ENCODE measurements around the gene BRINP3. TPM values are rescaled to one million over a fixed set of nuclear protein-coding genes. Genes with fewer than 3 reads are reported as not detected.

BRINP3 gene
- polyA plus RNA-seq, 2 donors: 0.10 to 0.11 TPM

DNA sequence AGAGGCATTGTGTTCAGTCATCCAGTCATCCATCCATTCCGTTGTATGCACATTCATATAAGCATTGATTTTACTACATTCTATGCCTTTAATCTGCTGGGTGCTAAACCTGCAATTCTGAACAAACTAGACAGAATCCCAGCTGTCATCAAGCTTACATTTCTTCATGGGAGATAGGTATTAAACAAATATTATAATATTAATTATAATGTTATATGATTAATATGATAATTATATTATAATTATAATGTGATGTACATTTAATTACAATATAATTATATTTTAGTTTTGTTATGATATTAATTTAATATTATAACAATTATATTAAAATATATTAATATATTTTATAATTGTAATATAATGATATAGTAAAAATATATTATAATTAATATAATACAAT is 112.4 kb downstream of the BRINP3 start:
- no peaks in the 10 kb centered on the region for H3K36me3 ChIP-seq (ENCODE audit: control insufficient read depth in 2 of 2, insufficient read depth in 2 of 2, low read length in 1 of 2)
- no peak overlapping the region for H3K27ac ChIP-seq (ENCODE audit: low read depth in 2 of 2, low read length in 1 of 2)
- 88 to 90% methylated on average over 1 of the region's 1 CpG for WGBS, 2 donors
- H3K9me3 ChIP-seq (ENCODE audit: control insufficient read depth in 2 of 2, insufficient read depth in 1 of 2, low read depth in 1 of 2, low read length in 1 of 2): peaks cover 6 to 7% of the 10 kb centered on the region in 2 donors
- H3K27me3 ChIP-seq (ENCODE audit: control insufficient read depth in 1 of 2, insufficient read depth in 2 of 2, low read length in 2 of 2): no peaks in the 10 kb centered on the region
- no peaks in the 10 kb centered on the region for H3K4me1 ChIP-seq (ENCODE audit: control insufficient read depth in 2 of 2, insufficient read depth in 2 of 2, low read length in 1 of 2)
- H3K4me3 ChIP-seq (ENCODE audit: low read depth in 1 of 2, low read length in 2 of 2): no peak overlapping the region

DNA sequence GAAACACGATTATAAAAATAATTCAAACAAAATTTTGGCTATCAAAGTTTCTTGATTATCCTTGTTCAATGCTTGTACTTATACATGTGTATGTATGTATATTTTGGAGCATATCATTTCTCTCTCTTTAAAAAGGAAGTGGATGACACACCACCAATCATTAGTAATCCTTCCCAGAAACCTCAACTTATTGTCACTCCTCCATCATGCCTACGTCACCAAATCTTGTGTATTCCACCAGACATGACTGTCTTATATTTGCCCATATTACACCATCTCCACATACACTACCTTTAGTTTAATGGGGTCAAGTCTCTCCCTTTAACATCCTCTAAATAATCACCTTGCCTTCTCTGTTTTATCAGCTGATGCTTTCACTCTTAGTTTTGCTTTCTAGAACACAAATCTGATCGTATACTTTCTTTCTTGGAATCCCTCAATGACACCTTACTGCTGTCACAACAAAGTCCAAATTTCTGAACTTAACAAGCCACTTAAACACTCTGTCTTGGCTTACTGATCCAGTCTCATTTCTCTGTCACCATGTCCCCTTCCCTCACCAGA is 124.0 kb downstream of the BRINP3 start:
- H3K36me3 ChIP-seq (ENCODE audit: control insufficient read depth in 2 of 2, insufficient read depth in 2 of 2, low read length in 1 of 2): no peaks in the 10 kb centered on the region
- 58 to 67% methylated on average over 3 of the region's 3 CpGs for WGBS, 2 donors
- H3K9me3 ChIP-seq (ENCODE audit: control insufficient read depth in 2 of 2, insufficient read depth in 1 of 2, low read depth in 1 of 2, low read length in 1 of 2): no peaks in the 10 kb centered on the region
- H3K27me3 ChIP-seq (ENCODE audit: control insufficient read depth in 1 of 2, insufficient read depth in 2 of 2, low read length in 2 of 2): no peaks in the 10 kb centered on the region
- H3K27ac ChIP-seq (ENCODE audit: low read depth in 2 of 2, low read length in 1 of 2): no peak overlapping the region
- H3K4me1 ChIP-seq (ENCODE audit: control insufficient read depth in 2 of 2, insufficient read depth in 2 of 2, low read length in 1 of 2): no peaks in the 10 kb centered on the region
- H3K4me3 ChIP-seq (ENCODE audit: low read depth in 1 of 2, low read length in 2 of 2): no peak overlapping the region

DNA sequence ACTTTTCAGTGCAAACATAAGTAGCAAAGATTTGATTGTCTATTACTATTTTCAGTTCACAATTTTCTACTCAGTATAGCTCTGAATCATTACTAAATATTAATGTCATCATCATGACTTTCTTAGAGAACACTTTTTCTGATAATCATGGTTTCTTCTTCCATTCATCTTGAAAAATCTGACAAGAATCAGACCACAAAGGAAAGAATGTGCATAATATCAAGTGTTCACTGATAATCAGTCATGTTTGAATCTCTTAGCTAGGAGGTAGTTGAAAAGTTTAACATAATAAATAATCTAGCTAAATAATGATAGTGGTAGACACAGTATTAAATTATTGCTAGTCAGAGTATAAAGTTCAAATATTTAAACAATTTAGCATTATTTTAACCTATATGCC is 133.2 kb downstream of the BRINP3 start:
- H3K36me3 ChIP-seq (ENCODE audit: control insufficient read depth in 2 of 2, insufficient read depth in 2 of 2, low read length in 1 of 2): no peaks in the 10 kb centered on the region
- no peaks in the 10 kb centered on the region for H3K27me3 ChIP-seq (ENCODE audit: control insufficient read depth in 1 of 2, insufficient read depth in 2 of 2, low read length in 2 of 2)
- no peak overlapping the region for H3K27ac ChIP-seq (ENCODE audit: low read depth in 2 of 2, low read length in 1 of 2)
- H3K4me1 ChIP-seq (ENCODE audit: control insufficient read depth in 2 of 2, insufficient read depth in 2 of 2, low read length in 1 of 2): no peaks in the 10 kb centered on the region
- H3K9me3 ChIP-seq (ENCODE audit: control insufficient read depth in 2 of 2, insufficient read depth in 1 of 2, low read depth in 1 of 2, low read length in 1 of 2): no peaks in the 10 kb centered on the region
- H3K4me3 ChIP-seq (ENCODE audit: low read depth in 1 of 2, low read length in 2 of 2): no peak overlapping the region

- H3K27ac ChIP-seq (ENCODE audit: low read depth in 2 of 2, low read length in 1 of 2): no peak overlapping the region
- no peak overlapping the region for H3K4me3 ChIP-seq (ENCODE audit: low read depth in 1 of 2, low read length in 2 of 2)
- no peaks in the 10 kb centered on the region for H3K4me1 ChIP-seq (ENCODE audit: control insufficient read depth in 2 of 2, insufficient read depth in 2 of 2, low read length in 1 of 2)
- H3K27me3 ChIP-seq (ENCODE audit: control insufficient read depth in 1 of 2, insufficient read depth in 2 of 2, low read length in 2 of 2): no peaks in the 10 kb centered on the region
- no peaks in the 10 kb centered on the region for H3K9me3 ChIP-seq (ENCODE audit: control insufficient read depth in 2 of 2, insufficient read depth in 1 of 2, low read depth in 1 of 2, low read length in 1 of 2)
- no peaks in the 10 kb centered on the region for H3K36me3 ChIP-seq (ENCODE audit: control insufficient read depth in 2 of 2, insufficient read depth in 2 of 2, low read length in 1 of 2)
These were observed 138.8 kb downstream of the BRINP3 start for GRCh38 chr1:190338829-190339228.

DNA sequence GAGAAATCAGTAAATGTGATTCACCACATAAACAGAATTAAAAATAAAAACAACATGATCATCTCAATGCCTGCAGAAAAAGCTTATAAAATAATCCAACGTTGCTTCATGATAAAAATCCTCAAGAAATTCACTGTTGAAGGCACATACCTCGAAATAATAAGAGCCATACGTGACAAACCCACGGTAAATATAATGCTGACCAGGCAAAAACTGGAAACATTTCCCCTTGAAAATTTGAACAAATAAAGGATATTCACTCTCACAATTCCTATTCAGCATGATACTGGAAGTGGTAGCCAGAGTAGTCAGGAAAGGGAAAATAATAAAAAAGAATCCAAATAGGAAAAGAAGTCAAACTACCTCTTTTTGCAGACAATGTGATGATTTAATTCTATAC is 148.8 kb downstream of the BRINP3 start:
- H3K4me3 ChIP-seq (ENCODE audit: low read depth in 1 of 2, low read length in 2 of 2): no peak overlapping the region
- H3K4me1 ChIP-seq (ENCODE audit: control insufficient read depth in 2 of 2, insufficient read depth in 2 of 2, low read length in 1 of 2): no peaks in the 10 kb centered on the region
- H3K27me3 ChIP-seq (ENCODE audit: control insufficient read depth in 1 of 2, insufficient read depth in 2 of 2, low read length in 2 of 2): no peaks in the 10 kb centered on the region
- 62 to 78% methylated on average over 4 of the region's 4 CpGs for WGBS, 2 donors
- H3K36me3 ChIP-seq (ENCODE audit: control insufficient read depth in 2 of 2, insufficient read depth in 2 of 2, low read length in 1 of 2): no peaks in the 10 kb centered on the region
- H3K27ac ChIP-seq (ENCODE audit: low read depth in 2 of 2, low read length in 1 of 2): no peak overlapping the region
- H3K9me3 ChIP-seq (ENCODE audit: control insufficient read depth in 2 of 2, insufficient read depth in 1 of 2, low read depth in 1 of 2, low read length in 1 of 2): no peaks in the 10 kb centered on the region

GRCh38 chr1:190328361-190328760 is 149.3 kb downstream of the BRINP3 start:
- Histone ChIP-seq H3K27ac (ENCODE audit: low read depth in 2 of 2, low read length in 1 of 2) (no peak overlapping the region), H3K9me3 (ENCODE audit: control insufficient read depth in 2 of 2, insufficient read depth in 1 of 2, low read depth in 1 of 2, low read length in 1 of 2) (no peaks in the 10 kb centered on the region), H3K4me3 (ENCODE audit: low read depth in 1 of 2, low read length in 2 of 2) (no peak overlapping the region), H3K4me1 (ENCODE audit: control insufficient read depth in 2 of 2, insufficient read depth in 2 of 2, low read length in 1 of 2) (no peaks in the 10 kb centered on the region), H3K36me3 (ENCODE audit: control insufficient read depth in 2 of 2, insufficient read depth in 2 of 2, low read length in 1 of 2) (no peaks in the 10 kb centered on the region), H3K27me3 (ENCODE audit: control insufficient read depth in 1 of 2, insufficient read depth in 2 of 2, low read length in 2 of 2) (no peaks in the 10 kb centered on the region)

- H3K4me3 ChIP-seq (ENCODE audit: low read depth in 1 of 2, low read length in 2 of 2): no peak overlapping the region
- H3K36me3 ChIP-seq (ENCODE audit: control insufficient read depth in 2 of 2, insufficient read depth in 2 of 2, low read length in 1 of 2): no peaks in the 10 kb centered on the region
- H3K9me3 ChIP-seq (ENCODE audit: control insufficient read depth in 2 of 2, insufficient read depth in 1 of 2, low read depth in 1 of 2, low read length in 1 of 2): no peaks in the 10 kb centered on the region
- H3K27ac ChIP-seq (ENCODE audit: low read depth in 2 of 2, low read length in 1 of 2): no peak overlapping the region
- H3K4me1 ChIP-seq (ENCODE audit: control insufficient read depth in 2 of 2, insufficient read depth in 2 of 2, low read length in 1 of 2): no peaks in the 10 kb centered on the region
- WGBS, 2 donors: 85 to 91% methylated on average over 3 of the region's 3 CpGs
- no peaks in the 10 kb centered on the region for H3K27me3 ChIP-seq (ENCODE audit: control insufficient read depth in 1 of 2, insufficient read depth in 2 of 2, low read length in 2 of 2)
These were observed 150.4 kb downstream of the BRINP3 start for GRCh38 chr1:190327271-190327670.

- whole genome bisulfite sequencing, 2 donors: 80 to 91% methylated on average over 2 of the region's 2 CpGs
- Histone ChIP-seq H3K4me1 (ENCODE audit: control insufficient read depth in 2 of 2, insufficient read depth in 2 of 2, low read length in 1 of 2) (no peaks in the 10 kb centered on the region), H3K27ac (ENCODE audit: low read depth in 2 of 2, low read length in 1 of 2) (no peak overlapping the region), H3K36me3 (ENCODE audit: control insufficient read depth in 2 of 2, insufficient read depth in 2 of 2, low read length in 1 of 2) (no peaks in the 10 kb centered on the region), H3K9me3 (ENCODE audit: control insufficient read depth in 2 of 2, insufficient read depth in 1 of 2, low read depth in 1 of 2, low read length in 1 of 2) (no peaks in the 10 kb centered on the region), H3K27me3 (ENCODE audit: control insufficient read depth in 1 of 2, insufficient read depth in 2 of 2, low read length in 2 of 2) (no peaks in the 10 kb centered on the region), H3K4me3 (ENCODE audit: low read depth in 1 of 2, low read length in 2 of 2) (no peak overlapping the region)
These were observed 154.1 kb downstream of the BRINP3 start for GRCh38 chr1:190323530-190323929.

GRCh38 chr1:190322274-190322673 is 155.4 kb downstream of the BRINP3 start:
- Histone ChIP-seq H3K27ac (ENCODE audit: low read depth in 2 of 2, low read length in 1 of 2) (no peak overlapping the region), H3K36me3 (ENCODE audit: control insufficient read depth in 2 of 2, insufficient read depth in 2 of 2, low read length in 1 of 2) (no peaks in the 10 kb centered on the region), H3K4me1 (ENCODE audit: control insufficient read depth in 2 of 2, insufficient read depth in 2 of 2, low read length in 1 of 2) (no peaks in the 10 kb centered on the region), H3K4me3 (ENCODE audit: low read depth in 1 of 2, low read length in 2 of 2) (no peak overlapping the region), H3K9me3 (ENCODE audit: control insufficient read depth in 2 of 2, insufficient read depth in 1 of 2, low read depth in 1 of 2, low read length in 1 of 2) (no peaks in the 10 kb centered on the region), H3K27me3 (ENCODE audit: control insufficient read depth in 1 of 2, insufficient read depth in 2 of 2, low read length in 2 of 2) (no peaks in the 10 kb centered on the region)
- WGBS, 2 donors: 87 to 91% methylated on average over 6 of the region's 6 CpGs

DNA sequence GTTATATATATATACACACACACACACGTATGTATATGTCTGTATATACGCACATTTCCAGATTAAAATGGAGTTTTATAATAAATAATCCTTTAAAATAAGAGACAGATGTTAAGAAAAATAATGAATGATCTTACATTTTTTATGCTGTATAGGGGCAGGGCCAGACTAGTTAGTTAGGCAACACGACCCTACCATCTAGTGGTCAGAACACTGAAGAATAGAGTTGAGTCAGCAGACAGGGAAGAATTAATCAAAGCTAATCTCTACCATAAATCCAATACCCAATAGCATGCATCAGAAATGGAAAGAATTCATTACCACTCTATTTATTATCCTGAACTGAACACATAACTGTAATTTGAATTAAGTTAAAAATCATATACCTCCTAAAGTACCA is 156.7 kb downstream of the BRINP3 start:
- H3K36me3 ChIP-seq (ENCODE audit: control insufficient read depth in 2 of 2, insufficient read depth in 2 of 2, low read length in 1 of 2): no peaks in the 10 kb centered on the region
- no peak overlapping the region for H3K4me3 ChIP-seq (ENCODE audit: low read depth in 1 of 2, low read length in 2 of 2)
- no peaks in the 10 kb centered on the region for H3K27me3 ChIP-seq (ENCODE audit: control insufficient read depth in 1 of 2, insufficient read depth in 2 of 2, low read length in 2 of 2)
- H3K4me1 ChIP-seq (ENCODE audit: control insufficient read depth in 2 of 2, insufficient read depth in 2 of 2, low read length in 1 of 2): no peaks in the 10 kb centered on the region
- no peaks in the 10 kb centered on the region for H3K9me3 ChIP-seq (ENCODE audit: control insufficient read depth in 2 of 2, insufficient read depth in 1 of 2, low read depth in 1 of 2, low read length in 1 of 2)
- WGBS, 2 donors: 61 to 65% methylated on average over 3 of the region's 3 CpGs
- no peak overlapping the region for H3K27ac ChIP-seq (ENCODE audit: low read depth in 2 of 2, low read length in 1 of 2)

Measured in esophagus (tissue), 2 donors.